HCT116 (cell line): ENCODE results near the gene ACO2. TPM values are rescaled to one million over a fixed set of nuclear protein-coding genes. Genes with fewer than 3 reads are reported as not detected.

Source experiments
- ATAC-seq: fragments of 200-7000 bp; cut with Tn5 transposase; 2 replicates; pipeline ENCODE4 v1.9.1; 2020; ENCODE audit warnings: mild to moderate bottlenecking, moderate library complexity
- BruUV-seq: library from RNA; stranded (reverse); fragments of 400-500 nt; replicated peaks from 2 replicates; lab custom pipeline; 2021; lab: Mats Ljungman, UMichigan
- CTCF ChIA-PET: fragments of 300-600 bp; sonication (Branson Sonifier 250); formaldehyde crosslinking; loops from one replicate; lab custom pipeline; 2021; ENCODE audit warnings: antibody characterized with exemption; lab: Charles Lee
- POLR2A ChIA-PET: fragments of 300-600, 350-600 bp; sonication (Branson Sonifier 250); formaldehyde crosslinking; loops from one replicate; lab custom pipeline; 2021; ENCODE audit warnings: antibody characterized with exemption; lab: Charles Lee
- RAD21 ChIA-PET, 2 experiments: fragments of 300-600 bp; sonication (Branson Sonifier 250); formaldehyde crosslinking; loops; one replicate each; lab custom pipeline; 2023; ENCODE audit warnings: low total read pairs in 2 of 2; ENCODE audit not compliant: uncharacterized antibody in 2 of 2, unreplicated experiment in 2 of 2, low non-redundant PET in 1 of 2; lab: Charles Lee
- DNase-seq: peaks from one replicate; pipeline ENCODE4 v3.0.0-alpha.2; 2010; ENCODE audit warnings: low read depth, low spot score
- H2AFZ ChIP-seq: fragments of 200-600 bp; shearing (Covaris generic), sonication (generic); 2 replicates; pipeline ENCODE4 v1.6.1; 2017; ENCODE audit warnings: low read depth, mixed run types, mixed read lengths, antibody characterized with exemption, low read length; ENCODE audit not compliant: poor library complexity, severe bottlenecking
- H3K27ac ChIP-seq: 2 replicates; pipeline ENCODE4 v1.5.1; 2012; ENCODE audit warnings: low read depth, low read length
- H3K27me3 ChIP-seq: fragments of 200-600 bp; sonication (generic); 2 replicates; pipeline ENCODE4 v1.6.1; 2016; ENCODE audit warnings: mixed run types, low read length, mixed read lengths; ENCODE audit not compliant: insufficient read depth
- H3K36me3 ChIP-seq, 2 experiments: fragments of 200-500 bp in 1 of 2; fragments of 200-600 bp in 1 of 2; sonication (Bioruptor generic) in 1 of 2; sonication (generic) in 1 of 2; 2 replicates each; pipeline versions ENCODE4 v1.5.1 to v1.6.1; 2014 to 2016; ENCODE audit warnings: low read length in 2 of 2, inconsistent platforms in 1 of 2, mixed read lengths in 1 of 2, mixed run types in 1 of 2; ENCODE audit not compliant: insufficient read depth in 2 of 2, control insufficient read depth in 1 of 2
- H3K4me1 ChIP-seq, 2 experiments: fragments of 200-600 bp in 1 of 2; sonication (generic) in 1 of 2; 2 replicates each; pipeline versions ENCODE4 v1.5.1 to v1.6.1; 2012 to 2017; ENCODE audit warnings: low read length in 2 of 2, inconsistent platforms in 1 of 2, mild to moderate bottlenecking in 1 of 2, mixed read lengths in 1 of 2, mixed run types in 1 of 2, moderate library complexity in 1 of 2; ENCODE audit not compliant: insufficient read depth in 2 of 2, control insufficient read depth in 1 of 2
- H3K4me2 ChIP-seq: fragments of 200-600 bp; sonication (generic); 2 replicates; pipeline ENCODE4 v1.6.1; 2017; ENCODE audit warnings: mixed run types, low read length, mixed read lengths
- H3K4me3 ChIP-seq, 2 experiments: fragments of 200-600 bp in 1 of 2; sonication (generic) in 1 of 2; replicated peaks in 1 of 2; 2 replicates each; pipeline ENCODE4 v1.5.1; 2011 to 2016; ENCODE audit warnings: low read length in 2 of 2, control low read depth in 1 of 2, low read depth in 1 of 2, mild to moderate bottlenecking in 1 of 2, mixed read lengths in 1 of 2, mixed run types in 1 of 2
- H3K79me2 ChIP-seq: fragments of 200-600 bp; sonication (generic); 2 replicates; pipeline ENCODE4 v1.6.1; 2017; ENCODE audit warnings: mild to moderate bottlenecking, mixed run types, low read length, moderate library complexity, mixed read lengths; ENCODE audit not compliant: insufficient read depth
- H3K9ac ChIP-seq: fragments of 200-600 bp; sonication (generic); 2 replicates; pipeline ENCODE4 v1.6.1; 2016; ENCODE audit warnings: low read length, mixed read lengths
- H3K9me2 ChIP-seq: fragments of 200-600 bp; sonication (generic), shearing (Covaris generic); 2 replicates; pipeline ENCODE4 v1.6.1; 2017; ENCODE audit warnings: mixed run types, mild to moderate bottlenecking, moderate library complexity; ENCODE audit not compliant: insufficient read depth
- H3K9me3 ChIP-seq, 2 experiments: fragments of 200-500 bp in 1 of 2; fragments of 200-600 bp in 1 of 2; sonication (Bioruptor generic) in 1 of 2; sonication (generic) in 1 of 2; 2 replicates each; pipeline ENCODE4 v1.6.1; 2014 to 2017; ENCODE audit warnings: low read length in 2 of 2, mixed read lengths in 2 of 2, inconsistent platforms in 1 of 2, low read depth in 1 of 2, mild to moderate bottlenecking in 1 of 2, mixed run types in 1 of 2, moderate library complexity in 1 of 2; ENCODE audit not compliant: control insufficient read depth in 1 of 2, insufficient read depth in 1 of 2
- H4K20me1 ChIP-seq: fragments of 200-600 bp; sonication (generic), shearing (Covaris generic); 2 replicates; pipeline ENCODE4 v1.6.1; 2017; ENCODE audit warnings: mixed run types, mild to moderate bottlenecking, moderate library complexity; ENCODE audit not compliant: insufficient read depth
- CBX3 ChIP-seq: IDR thresholded peaks from 2 replicates; pipeline ENCODE4 v1.6.1; 2012; ENCODE audit warnings: low read depth
- ELF1 ChIP-seq: IDR thresholded peaks from 2 replicates; pipeline ENCODE4 v1.6.1; 2012; ENCODE audit warnings: low read depth, borderline replicate concordance
- EZH2 ChIP-seq: fragments of 200-600 bp; sonication (generic); IDR thresholded peaks from 2 replicates; pipeline ENCODE4 v1.6.1; 2017; ENCODE audit warnings: antibody characterized with exemption, mixed run types
- EZH2phosphoT487 ChIP-seq: fragments of 200-600 bp; IDR thresholded peaks from 2 replicates; pipeline ENCODE4 v1.6.1; 2018; ENCODE audit warnings: antibody characterized with exemption, borderline replicate concordance
- JUND ChIP-seq: IDR thresholded peaks from 2 replicates; pipeline ENCODE4 v1.6.1; 2012
- POLR2A ChIP-seq: IDR thresholded peaks from 2 replicates; pipeline ENCODE4 v1.7.0; 2011; ENCODE audit warnings: borderline replicate concordance; ENCODE audit not compliant: insufficient read depth, insufficient read length; ENCODE audit errors: extremely low read depth
- SIN3A ChIP-seq: IDR thresholded peaks from 2 replicates; pipeline ENCODE4 v1.6.1; 2012; ENCODE audit warnings: low read depth
- SP1 ChIP-seq: IDR thresholded peaks from 2 replicates; pipeline ENCODE4 v1.6.1; 2012; ENCODE audit warnings: low read depth
- ZFX ChIP-seq: fragments of 450-650 bp; IDR thresholded peaks from 2 replicates; pipeline ENCODE4 v1.6.1; 2017
- intact Hi-C: fragments of 100-400 bp; cut with micrococcal nuclease; formaldehyde crosslinking; loops from 2 replicates; pipeline ENCODE4 v1.10.0; 2022
- total RNA-seq: library from RNA; stranded (reverse); gene quantifications from one replicate; pipeline ENCODE4 v1.2.1, GENCODE V29; 2021; ENCODE audit not compliant: unreplicated experiment
- TF ChIP-seq, protein P1 (sequence below): IDR thresholded peaks from 2 replicates; pipeline ENCODE4 v1.6.1; 2011; ENCODE audit warnings: mild to moderate bottlenecking, low read length, moderate library complexity; ENCODE audit not compliant: insufficient replicate concordance; ENCODE audit errors: extremely low read depth
- TF ChIP-seq, protein P2 (sequence below): IDR thresholded peaks from 2 replicates; pipeline ENCODE4 v1.6.1; 2012
- TF ChIP-seq, protein P3 (sequence below): IDR thresholded peaks from 2 replicates; pipeline ENCODE4 v1.6.1; 2012; ENCODE audit warnings: low read depth
- TF ChIP-seq, protein P4 (sequence below), 3 experiments: fragments of 200-600 bp in 1 of 3; sonication (generic) in 1 of 3; IDR thresholded peaks in 2 of 3; conservative IDR thresholded peaks in 1 of 3; 2 replicates each; pipeline ENCODE4 v1.5.1; 2012 to 2017; ENCODE audit warnings: low read depth in 2 of 3, low read length in 2 of 3, antibody characterized with exemption in 1 of 3, borderline replicate concordance in 1 of 3, control low read depth in 1 of 3, mild to moderate bottlenecking in 1 of 3, mixed read lengths in 1 of 3, mixed run types in 1 of 3, moderate library complexity in 1 of 3; ENCODE audit not compliant: insufficient read depth in 1 of 3

Gene ACO2
- total RNA-seq, 1 experiment from 2014 or later = 108 TPM

DNA sequence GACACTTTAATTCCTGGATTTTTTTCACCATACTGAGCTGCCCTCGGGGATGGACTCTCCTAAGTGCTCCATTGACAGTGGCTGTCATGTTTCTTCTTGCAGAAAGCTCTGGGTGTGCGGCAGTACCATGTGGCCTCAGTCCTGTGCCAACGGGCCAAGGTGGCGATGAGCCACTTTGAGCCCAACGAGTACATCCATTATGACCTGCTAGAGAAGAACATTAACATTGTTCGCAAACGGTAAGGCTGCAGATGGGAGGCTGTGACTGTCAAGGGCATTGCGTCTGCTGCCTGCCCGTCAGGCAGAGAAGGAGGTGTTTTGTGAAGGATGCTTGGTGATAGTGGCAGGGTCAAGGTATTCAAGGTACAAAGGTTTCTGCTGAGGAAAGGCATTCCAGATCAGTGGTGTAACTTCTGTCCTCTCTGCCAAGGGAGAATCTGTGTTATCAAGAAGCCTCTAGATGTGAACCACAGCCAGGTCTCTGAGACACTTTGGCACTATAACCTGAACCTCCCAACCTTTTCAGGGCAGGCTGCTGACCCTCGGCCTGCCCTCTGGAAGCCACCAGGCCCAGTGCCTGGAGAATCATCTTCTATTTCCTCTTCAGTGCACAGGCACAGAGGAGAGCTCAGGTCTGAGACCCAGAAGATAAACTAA, 30.8 kb downstream of the ACO2 start:
- H3K4me3 ChIP-seq = no peak overlapping the region
- H2AFZ ChIP-seq = no peak overlapping the region
- DNase-seq (no peak), ATAC-seq (no peak)
- H3K36me3 ChIP-seq = peaks cover 3 to 12% of the 10 kb centered on the region in 2 experiments; a peak in 3 of 4 replicates
- no TSS peak for BruUV-seq
- H3K9ac ChIP-seq = no peak overlapping the region
- H3K27ac ChIP-seq = no peak overlapping the region
- no peaks in the 10 kb centered on the region for H3K9me3 ChIP-seq
- no peaks in the 10 kb centered on the region for H3K27me3 ChIP-seq
- no peak overlapping the region for H3K4me2 ChIP-seq
- POLR2A ChIA-PET = no interaction called here
- H3K9me2 ChIP-seq = no peaks in the 10 kb centered on the region
- CTCF ChIA-PET = interaction anchor here (1.4 to 1.9 kb wide), 2 partner anchors 96 to 98 kb away, joined by 7 to 24 read pairs; no protein-coding TSS in a partner anchor
- TF ChIP-seq, protein P1, sequence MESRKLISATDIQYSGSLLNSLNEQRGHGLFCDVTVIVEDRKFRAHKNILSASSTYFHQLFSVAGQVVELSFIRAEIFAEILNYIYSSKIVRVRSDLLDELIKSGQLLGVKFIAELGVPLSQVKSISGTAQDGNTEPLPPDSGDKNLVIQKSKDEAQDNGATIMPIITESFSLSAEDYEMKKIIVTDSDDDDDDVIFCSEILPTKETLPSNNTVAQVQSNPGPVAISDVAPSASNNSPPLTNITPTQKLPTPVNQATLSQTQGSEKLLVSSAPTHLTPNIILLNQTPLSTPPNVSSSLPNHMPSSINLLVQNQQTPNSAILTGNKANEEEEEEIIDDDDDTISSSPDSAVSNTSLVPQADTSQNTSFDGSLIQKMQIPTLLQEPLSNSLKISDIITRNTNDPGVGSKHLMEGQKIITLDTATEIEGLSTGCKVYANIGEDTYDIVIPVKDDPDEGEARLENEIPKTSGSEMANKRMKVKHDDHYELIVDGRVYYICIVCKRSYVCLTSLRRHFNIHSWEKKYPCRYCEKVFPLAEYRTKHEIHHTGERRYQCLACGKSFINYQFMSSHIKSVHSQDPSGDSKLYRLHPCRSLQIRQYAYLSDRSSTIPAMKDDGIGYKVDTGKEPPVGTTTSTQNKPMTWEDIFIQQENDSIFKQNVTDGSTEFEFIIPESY = no peak
- TF ChIP-seq, protein P2, sequence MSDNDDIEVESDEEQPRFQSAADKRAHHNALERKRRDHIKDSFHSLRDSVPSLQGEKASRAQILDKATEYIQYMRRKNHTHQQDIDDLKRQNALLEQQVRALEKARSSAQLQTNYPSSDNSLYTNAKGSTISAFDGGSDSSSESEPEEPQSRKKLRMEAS = no peak
- no peak for TF ChIP-seq CBX3
- no peak for TF ChIP-seq ELF1
- TF ChIP-seq, protein P3, sequence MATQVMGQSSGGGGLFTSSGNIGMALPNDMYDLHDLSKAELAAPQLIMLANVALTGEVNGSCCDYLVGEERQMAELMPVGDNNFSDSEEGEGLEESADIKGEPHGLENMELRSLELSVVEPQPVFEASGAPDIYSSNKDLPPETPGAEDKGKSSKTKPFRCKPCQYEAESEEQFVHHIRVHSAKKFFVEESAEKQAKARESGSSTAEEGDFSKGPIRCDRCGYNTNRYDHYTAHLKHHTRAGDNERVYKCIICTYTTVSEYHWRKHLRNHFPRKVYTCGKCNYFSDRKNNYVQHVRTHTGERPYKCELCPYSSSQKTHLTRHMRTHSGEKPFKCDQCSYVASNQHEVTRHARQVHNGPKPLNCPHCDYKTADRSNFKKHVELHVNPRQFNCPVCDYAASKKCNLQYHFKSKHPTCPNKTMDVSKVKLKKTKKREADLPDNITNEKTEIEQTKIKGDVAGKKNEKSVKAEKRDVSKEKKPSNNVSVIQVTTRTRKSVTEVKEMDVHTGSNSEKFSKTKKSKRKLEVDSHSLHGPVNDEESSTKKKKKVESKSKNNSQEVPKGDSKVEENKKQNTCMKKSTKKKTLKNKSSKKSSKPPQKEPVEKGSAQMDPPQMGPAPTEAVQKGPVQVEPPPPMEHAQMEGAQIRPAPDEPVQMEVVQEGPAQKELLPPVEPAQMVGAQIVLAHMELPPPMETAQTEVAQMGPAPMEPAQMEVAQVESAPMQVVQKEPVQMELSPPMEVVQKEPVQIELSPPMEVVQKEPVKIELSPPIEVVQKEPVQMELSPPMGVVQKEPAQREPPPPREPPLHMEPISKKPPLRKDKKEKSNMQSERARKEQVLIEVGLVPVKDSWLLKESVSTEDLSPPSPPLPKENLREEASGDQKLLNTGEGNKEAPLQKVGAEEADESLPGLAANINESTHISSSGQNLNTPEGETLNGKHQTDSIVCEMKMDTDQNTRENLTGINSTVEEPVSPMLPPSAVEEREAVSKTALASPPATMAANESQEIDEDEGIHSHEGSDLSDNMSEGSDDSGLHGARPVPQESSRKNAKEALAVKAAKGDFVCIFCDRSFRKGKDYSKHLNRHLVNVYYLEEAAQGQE = no peak
- TF ChIP-seq JUND = no peak
- TF ChIP-seq SP1 = no peak
- TF ChIP-seq EZH2phosphoT487 = no peak
- TF ChIP-seq POLR2A = no peak
- no peak for TF ChIP-seq EZH2
- TF ChIP-seq, protein P4, sequence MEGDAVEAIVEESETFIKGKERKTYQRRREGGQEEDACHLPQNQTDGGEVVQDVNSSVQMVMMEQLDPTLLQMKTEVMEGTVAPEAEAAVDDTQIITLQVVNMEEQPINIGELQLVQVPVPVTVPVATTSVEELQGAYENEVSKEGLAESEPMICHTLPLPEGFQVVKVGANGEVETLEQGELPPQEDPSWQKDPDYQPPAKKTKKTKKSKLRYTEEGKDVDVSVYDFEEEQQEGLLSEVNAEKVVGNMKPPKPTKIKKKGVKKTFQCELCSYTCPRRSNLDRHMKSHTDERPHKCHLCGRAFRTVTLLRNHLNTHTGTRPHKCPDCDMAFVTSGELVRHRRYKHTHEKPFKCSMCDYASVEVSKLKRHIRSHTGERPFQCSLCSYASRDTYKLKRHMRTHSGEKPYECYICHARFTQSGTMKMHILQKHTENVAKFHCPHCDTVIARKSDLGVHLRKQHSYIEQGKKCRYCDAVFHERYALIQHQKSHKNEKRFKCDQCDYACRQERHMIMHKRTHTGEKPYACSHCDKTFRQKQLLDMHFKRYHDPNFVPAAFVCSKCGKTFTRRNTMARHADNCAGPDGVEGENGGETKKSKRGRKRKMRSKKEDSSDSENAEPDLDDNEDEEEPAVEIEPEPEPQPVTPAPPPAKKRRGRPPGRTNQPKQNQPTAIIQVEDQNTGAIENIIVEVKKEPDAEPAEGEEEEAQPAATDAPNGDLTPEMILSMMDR (IDR thresholded peaks at IDR 0.05 in 2 of 3, conservative IDR thresholded peaks at IDR 0.05 in 1 of 3; ENCODE audit: borderline replicate concordance in 1 of 3, insufficient read depth in 1 of 3, low read depth in 2 of 3, low read length in 2 of 3) = no peak
- TF ChIP-seq SIN3A = no peak
- TF ChIP-seq ZFX = no peak
- peaks cover 65% of the 10 kb centered on the region for H3K79me2 ChIP-seq
- no peaks in the 10 kb centered on the region for H4K20me1 ChIP-seq
- intact Hi-C loops = no loop called here
- RAD21 ChIA-PET = no interaction called here
- no peaks in the 10 kb centered on the region for H3K4me1 ChIP-seq
